Activated CD4-positive, CD25-positive, alpha-beta regulatory T cell treated with anti-CD3 and anti-CD28 coated beads, Interleukin-2, amount 50 U/mL, for 72 hours (primary cell): ENCODE results near the gene MSX2.

Experiments used
- DNase-seq: peaks from one replicate; pipeline ENCODE4 v3.0.0; 2021

Gene MSX2

DNA sequence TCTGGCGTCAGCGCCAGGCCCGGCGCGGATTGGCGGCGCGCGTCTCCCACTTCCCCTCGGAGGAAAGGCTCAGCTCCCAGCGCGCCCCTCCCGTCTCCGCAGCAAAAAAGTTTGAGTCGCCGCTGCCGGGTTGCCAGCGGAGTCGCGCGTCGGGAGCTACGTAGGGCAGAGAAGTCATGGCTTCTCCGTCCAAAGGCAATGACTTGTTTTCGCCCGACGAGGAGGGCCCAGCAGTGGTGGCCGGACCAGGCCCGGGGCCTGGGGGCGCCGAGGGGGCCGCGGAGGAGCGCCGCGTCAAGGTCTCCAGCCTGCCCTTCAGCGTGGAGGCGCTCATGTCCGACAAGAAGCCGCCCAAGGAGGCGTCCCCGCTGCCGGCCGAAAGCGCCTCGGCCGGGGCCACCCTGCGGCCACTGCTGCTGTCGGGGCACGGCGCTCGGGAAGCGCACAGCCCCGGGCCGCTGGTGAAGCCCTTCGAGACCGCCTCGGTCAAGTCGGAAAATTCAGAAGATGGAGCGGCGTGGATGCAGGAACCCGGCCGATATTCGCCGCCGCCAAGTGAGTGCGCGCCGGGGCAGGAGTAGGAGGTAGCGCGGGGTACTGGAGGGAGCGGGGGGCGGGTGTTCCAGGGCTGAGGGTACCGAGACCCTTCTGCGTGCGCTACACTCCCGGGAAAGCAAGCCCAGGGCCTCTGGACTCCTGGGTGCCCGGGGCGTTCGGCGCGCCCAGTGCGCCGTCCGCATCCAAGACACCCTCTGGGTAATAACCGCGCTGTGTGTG, at the start of gene MSX2:
MSX2 (plus strand) TSS at position 99 of the 777 bp plus-strand sequence; CDS start at position 177, 78 bp downstream.
- no peak for DNase-seq

DNA sequence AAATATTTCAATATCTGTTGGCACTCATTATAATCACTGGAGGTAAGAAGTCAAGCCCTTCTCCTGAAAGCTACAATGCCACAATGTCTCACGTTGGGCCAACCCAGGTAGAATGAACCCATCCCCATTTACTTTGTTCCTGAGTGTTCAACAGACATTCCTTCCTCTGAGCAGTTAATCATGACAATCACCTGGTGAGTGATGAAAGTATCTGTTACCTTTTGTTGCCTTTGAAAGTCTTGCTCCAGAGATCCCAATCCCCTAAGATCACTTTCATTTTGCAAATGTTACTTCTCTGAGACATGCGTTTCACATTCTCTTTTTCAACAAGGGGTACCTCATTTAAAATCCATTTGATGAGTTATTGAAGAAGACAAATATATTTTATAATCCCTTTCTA, 49.3 kb upstream of the MSX2 start:
- DNase-seq, result no peak

DNA sequence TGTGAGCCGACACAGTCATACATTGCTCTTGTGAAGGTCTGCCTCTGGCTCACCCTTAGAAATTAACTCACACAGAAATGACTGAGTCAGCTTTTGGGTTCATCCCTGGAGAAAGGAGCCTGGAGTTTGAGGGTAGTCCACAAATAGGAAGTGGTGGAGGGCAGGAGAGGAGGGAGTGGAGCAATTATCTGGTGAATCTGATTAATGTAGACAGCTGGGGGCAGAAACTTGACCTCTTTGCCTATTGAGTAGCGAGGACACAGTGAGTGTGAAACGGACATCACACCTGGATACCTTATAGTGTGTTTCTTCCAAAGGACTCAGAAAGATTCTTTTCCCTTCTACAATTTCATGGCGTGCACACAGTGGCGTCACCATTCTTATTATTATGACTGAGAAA, 48.5 kb upstream of the MSX2 start:
- no peak for DNase-seq

DNA sequence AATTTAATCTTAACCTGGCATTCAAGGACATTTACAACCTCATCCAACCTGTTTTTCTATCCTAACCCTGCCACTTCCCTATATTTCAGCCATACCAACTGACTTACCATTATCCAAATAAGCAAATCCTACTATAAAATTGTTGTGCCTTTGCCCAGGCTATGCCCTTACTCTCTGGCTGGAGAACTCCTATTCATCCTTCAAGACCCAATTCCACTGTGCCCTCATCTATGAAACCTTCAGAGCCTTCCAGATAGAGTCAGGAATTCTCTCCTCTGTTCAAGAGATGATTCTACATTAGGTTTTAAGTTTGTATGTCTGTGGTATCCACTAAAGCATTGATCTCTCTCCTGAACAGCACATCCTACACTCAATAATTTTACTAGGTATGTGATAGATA, 46.3 kb upstream of the MSX2 start:
- no peak for DNase-seq

DNA sequence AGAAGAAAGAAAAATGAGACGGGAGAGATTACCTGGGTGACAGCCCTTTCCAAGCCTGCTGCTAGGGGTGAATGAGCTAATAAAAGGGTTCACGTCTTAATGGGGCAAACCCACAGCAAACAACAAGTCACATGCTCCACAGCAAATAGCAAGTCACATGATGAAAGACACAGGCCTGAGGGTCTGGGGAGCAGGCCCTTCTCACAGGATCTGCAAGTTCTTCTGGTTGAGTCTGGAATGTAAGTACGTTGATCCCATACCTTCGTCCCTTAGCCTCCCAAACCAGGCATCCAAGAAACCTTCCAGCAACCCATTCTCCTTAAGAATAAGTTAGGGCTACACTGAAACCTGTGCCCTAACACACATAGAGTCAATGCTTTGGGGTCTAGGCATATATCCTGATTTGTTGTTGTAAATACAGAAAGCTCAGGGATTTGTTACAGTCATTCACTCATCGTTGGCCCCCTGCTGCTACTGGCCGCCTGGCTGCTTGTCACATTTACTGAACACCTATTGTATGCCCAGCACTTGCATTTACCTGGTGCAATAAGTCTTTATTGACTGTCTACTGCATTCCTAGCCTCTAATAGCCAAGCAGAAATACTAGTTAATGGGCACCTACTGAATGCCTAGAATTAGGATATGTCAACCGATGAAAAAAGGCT, 43.3 kb upstream of the MSX2 start:
- no peak for DNase-seq

DNA sequence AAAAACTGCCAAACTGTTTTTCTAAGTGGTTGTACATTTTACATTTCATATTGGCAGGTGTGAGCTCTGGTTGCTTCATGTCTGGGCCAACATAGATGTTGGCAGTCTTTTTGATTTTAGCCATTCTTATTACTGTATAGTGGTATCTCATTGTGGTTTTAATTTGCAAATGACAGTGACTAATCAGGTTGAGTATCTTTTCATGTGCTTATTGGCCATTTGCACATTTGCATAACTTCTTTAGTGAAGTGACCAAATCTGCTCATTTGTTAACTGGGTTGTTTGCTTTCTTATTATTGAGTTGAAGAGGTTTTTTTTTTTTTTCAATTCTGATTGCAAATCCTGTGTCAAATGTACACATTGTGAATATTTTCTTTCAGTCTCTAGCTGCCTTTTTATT, 36.9 kb upstream of the MSX2 start:
- no peak for DNase-seq

DNA sequence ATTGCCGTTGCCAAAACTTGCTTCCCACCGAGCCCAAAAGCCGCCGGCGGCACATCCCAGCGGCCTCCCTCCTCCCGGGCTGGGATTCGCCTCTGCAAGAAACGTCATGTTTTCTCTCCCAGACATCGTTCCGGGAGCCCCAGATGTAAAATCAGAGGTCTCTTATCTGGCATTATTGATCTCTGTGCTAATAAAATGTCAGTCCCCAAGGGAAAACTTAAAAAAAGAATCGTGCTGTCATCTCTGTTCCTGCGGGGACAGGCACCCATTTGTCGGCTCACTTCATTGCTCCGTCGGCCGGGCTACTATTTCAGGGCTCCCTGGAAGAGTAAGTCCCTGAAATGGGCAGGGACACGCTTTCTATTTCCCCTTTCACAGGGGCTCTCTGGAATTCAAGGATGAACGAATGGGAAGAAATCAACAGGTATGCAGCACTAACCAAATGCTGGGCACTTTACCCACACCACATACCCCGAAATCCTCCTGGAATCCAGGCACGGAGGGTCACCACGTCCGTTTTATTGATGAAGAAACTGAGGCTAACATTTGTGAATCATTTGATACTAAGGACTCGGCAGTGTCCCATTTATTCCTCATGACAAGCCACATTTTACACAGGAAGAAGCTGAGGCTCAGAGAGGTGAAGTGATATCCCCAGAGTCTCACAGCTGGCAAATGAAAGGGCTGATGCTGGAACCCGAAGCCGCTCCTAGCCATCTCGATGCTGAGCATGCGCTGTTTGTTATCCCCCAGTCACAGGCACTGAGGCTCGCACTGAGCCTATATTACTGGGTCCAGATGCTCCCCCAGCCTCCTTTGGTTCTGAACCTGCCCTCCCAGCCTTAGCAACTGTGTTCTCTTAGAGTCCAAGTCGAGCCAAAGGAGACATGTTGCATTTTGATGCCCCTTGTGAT, 35.7 kb upstream of the MSX2 start:
- DNase-seq, result no peak

DNA sequence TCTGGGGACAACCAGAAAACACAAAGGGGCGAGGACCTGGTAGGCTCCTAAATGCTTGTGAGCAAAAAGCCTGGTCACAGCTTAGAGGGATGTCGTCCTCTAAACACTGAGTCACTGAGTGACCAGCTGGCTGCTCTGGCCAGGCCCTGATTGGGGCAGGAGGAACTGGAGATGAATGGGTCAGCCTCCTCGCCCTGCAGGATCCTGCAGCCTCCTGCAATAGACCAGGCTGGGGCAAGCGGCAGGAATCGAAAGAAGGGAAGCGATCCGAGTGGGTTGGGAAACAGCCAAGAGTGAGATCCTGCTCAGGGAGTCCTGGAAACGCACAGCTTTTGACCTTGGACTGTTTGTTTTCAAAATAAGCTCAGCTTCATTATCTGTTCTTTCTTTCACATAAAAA, 34.1 kb upstream of the MSX2 start:
- no peak for DNase-seq

DNA sequence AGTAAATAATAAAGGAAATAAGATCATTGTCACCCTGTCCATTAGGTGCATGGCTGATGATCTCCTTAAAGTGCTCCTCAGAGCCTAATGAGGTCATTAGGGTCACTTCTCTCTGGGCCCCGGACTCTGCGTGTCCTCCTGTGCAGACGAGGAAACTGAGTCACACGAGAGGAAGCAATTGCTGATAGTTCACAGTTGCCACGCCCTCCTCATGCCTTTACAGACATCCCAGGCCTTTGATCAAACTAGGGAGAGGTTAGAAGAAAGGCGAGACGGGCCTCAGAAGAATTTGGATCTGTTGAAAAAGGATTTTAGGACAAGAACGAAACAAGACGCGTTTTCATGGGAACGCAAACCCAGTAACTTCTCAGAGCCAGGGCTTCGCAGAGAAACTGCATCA, 32.0 kb upstream of the MSX2 start:
- DNase-seq, result no peak

DNA sequence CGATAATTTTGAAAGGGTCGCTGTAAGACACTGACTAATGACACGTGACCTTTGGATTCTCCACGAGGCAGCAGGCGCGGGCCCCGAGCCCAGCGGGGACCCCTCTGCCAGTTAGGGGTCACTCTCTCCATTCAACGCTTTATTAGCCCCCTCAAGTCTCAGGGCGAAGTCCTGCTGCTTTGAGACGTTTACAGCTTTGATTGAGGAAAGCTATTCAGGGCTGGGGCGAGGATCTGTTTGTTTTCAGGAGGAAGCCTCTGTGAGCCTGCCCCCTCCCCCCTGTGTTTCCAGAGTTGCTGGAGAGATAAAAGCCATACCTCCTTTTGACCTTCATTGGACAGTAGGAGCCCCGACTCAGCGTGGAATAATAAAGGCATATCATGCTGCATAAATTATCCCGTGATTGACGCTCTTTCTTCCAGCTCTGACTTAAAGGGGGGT, 31.4 kb upstream of the MSX2 start:
- DNase-seq, result no peak

DNA sequence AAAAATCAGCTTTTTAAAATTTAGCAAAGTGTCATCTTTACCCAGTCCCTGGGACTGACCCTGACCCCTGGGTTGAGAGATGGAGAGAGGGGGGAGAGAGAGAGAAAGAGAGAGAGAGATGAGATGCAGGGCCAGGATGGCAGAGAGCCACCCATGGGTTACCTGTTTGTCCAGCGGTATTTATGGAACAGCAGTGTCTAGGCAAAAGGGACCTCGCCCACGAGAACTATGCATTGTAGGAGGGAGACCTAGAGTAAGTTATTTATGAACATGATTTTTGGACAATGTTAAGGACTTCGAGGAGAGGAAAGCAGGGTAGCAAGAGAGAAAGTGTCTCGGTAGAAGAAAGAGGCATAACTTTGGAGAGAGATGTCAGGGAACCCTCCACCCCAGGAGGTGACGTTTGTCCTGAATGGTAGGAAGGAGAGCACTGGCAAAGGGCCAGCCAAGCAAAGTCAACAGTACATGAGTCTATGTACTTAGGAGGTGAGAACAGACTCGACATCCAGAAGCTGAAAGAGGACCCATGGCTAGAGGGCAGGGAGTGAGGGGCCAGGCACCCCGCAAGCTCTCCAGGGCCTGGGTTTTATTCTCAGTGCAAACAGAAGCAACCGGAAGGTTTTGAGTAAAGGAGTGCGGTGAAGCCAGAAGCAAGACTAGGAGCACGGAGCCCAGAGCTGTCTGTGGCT, 30.5 kb upstream of the MSX2 start:
- DNase-seq, result no peak

DNA sequence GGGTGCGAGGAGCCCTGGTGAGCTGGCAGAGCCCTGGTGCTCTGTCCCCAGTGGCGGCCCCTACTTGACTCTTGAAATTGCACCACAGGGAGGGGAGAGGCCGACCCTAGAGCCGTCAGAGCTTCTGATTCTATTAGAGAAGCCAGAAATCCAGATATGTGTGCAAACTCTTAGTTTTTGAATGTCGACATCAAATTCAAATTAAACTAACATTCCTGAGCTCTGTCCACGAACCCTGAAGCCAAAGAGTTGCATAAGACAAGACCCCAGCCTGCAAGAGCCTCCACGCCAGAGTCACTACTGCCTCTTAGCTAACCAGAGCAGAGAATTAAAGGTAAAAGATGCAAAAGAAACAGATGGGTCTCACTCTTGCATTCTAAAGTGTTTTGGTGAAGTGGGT, 29.8 kb upstream of the MSX2 start:
- no peak for DNase-seq

DNA sequence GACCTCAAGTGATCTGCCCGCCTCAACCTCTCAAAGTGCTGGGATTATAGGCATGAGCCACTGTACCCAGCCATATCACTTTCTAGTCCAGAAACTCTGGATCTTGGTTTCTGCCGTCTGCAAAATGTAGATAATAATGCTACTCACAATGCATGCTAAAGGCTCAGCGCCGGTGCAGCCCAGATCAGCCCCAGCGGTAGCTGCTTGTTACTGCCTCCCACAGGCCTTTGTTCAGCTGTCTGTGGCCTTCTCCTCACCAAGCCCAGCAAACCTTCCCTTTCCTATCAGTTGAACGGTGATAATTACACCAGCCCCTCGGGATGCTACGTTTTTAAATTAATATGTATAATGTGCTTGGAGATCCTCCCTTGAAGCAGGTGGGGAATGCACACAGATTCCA, 26.2 kb upstream of the MSX2 start:
- DNase-seq, result no peak

DNA sequence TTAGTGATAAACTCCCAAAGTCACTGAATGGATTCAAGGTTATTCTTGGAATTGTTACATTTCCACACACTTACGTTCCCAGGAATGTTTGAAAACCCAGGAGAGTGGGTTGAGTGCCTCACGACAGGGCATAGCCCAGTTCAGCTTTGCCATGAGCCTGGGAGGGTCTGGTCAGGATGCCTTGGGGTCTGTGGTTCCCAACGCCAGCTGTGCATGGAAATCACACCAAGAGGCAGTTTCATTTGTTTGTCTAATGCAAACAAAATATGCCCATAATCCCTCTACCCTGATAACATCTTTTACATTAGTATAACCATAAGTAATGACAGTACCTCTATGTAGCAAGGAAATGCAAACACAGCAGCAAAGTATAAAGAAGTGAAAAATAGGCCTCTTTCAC, 25.3 kb upstream of the MSX2 start:
- DNase-seq, result no peak

DNA sequence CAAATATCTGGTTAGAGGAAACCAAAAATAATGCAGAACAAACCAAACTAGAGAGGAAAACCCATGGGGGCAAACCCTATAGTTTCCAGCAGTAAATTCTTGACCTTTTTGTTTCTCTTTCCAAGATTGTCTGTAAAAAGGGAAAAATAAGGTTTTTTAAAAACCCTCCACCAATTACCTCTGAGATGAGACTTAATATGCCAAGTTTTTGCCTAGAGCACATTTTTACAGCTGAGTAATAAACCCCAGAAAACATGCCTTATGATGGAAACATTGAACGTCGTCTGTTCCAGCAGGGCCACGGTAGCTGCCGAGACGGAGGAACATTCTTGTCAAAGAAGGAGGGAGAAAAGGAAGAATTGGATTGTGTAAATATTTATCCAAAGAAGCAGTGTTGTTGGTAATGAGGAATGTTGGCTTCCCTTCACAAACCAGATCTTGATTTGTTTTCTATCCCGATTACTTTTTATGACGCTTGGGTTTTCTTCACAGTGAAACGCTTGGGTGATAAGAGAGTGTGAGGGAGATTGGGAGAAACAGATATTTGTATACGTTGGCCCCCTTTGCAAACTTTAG, 17.3 kb upstream of the MSX2 start:
- no peak for DNase-seq

DNA sequence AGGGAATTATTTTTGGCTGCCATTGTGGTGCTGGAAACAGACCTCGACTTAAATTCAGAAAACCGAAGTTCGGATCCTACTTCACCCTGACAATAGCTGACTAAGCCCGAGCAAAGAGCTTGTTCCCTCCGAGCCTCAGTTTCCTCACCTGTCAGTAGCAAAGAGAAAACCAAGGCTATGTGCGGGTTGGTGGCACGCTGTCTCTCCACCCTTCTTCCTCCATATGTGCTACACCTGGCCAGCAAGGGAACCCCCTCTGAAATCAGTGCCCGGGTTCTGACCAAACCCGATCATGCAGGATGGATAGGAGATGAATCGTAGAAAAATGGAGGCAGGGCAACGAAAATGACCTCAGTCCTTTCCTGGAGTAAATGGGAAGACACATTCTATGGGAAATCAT, 16.7 kb upstream of the MSX2 start:
- no peak for DNase-seq

DNA sequence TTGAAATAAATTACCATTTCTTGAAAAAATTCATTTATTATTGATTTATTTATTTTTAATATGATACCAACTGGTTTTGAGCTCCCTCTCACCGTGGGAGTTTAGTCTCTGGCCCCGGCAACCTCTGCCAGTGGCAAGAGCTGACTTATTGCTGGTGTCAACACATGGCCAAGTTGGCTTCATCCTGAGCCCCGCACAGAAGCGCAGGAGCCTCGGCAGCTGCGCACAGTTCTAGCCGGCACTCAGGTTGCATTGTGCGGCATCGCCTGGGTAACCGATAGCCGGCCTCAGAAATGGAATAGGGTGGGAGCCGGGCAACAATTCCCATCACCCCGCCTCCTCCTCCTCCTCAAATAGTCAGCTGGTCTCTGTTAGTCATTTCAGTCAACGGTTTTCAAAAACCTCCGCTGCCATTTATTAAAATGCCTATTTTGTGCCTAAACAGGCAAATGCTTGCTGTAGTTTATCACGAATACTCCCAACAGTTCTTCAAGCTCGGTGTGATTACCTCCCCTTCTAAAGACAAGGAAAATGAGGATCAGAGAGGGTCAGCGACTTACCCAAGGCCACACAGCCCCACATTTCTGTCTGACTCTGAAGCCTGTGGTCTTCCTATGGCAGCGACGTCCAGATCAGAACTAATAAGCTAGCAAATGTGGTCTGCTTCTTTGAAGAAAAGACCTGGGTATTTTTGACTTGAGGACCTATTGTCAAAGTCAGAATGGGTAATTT, 15.7 kb upstream of the MSX2 start:
- DNase-seq, result no peak

DNA sequence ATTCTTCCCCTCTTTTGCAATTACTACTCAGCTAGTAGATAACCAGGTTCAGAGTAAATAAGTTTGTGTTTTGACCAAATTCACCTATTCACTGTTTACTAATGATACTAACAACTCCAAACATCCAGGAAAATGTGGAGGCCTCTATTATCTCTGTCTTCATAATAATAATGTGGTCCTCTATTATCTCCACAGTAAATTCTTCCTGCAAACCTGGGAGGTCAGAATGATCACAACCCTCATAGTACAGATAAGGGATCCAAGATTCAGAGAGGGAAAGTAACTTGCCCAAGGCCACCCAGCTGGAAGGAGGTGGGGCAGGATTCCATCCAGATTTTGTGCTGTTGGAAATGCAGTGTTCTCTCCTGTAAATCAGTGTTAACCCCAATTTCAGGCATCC, 9.6 kb upstream of the MSX2 start:
- no peak for DNase-seq

DNA sequence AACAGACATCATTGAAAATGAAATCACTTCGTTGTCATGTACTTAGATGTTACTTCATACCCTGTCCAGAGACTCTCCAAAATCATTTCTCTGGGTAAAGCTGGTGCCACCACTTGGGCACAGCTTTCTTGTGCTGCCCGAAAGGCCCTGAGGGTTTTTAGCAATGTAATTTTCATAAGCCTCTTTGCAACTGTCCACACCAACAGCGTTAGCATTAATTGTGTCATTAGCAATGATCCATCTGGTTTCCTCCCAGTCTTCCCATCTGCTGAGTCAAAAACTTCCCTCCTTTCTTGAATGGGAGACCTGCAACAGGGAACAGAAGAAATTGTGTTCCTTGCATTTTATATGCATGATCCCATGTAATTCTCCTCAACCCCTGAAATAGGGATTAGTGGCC, 8.6 kb upstream of the MSX2 start:
- DNase-seq, result no peak

DNA sequence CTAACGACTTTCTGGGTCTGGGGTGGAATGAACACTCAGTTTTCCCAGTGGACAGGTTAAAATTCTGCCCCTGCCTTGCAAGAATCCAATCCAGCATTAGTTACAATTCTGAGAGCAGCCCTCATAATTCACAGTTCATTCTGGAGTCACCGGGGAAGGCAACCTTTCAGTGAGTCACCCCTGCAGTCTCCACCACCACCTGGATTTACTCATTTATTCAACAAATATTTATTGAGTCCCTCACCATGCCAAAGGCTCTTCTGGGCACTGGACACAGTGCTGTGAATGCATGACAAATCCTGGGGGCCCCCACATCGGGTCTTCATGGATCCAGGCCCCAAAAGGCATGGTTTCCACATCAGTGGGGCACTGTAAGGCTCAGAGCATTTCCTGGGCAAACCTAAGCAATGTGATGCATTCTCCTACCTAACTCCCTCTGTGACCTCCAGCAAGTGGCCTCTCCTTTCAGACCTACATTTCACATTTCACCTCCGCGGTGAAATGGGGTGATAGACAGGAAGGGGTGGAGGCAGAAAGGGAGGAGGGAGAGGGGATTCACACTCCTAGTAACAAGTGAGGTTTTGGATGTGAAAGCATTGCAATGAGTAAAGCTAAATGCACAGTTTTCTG, 6.4 kb upstream of the MSX2 start:
- DNase-seq, result no peak

DNA sequence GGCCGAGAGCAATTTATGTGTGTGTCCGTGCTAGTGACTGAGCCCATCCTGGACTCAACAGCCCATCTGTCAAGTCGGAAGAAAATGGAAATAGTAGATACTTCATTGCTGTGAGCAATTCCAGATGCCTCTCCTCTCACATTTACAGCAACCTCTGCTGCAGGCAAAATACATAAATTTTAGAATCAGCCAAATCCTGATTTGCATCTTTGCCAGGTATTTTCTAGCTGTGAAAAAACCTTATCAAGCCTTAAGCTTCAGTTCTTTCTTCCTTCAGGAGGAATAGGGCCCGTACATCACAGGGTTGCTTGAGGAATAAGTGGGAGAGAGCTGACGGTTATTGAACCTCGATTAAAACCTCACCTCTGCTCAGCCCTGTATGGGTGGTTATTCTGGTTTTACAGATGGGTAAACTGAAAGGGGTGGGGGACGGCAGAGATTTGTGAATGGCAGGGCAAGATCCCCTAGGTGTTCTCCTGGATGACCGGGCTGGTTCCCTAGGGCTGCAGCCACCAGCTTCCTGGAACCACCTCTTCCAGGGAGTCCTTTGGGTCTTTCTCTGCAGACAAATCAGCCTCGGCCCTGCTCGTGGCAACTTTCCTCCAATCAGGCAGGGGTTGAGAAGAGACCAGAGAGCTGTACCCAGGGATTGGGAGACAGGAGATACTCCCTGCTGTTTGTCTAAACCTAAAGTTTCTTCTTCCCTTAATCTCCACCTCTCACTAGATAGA, 5.3 kb upstream of the MSX2 start:
- no peak for DNase-seq
